GM08714 (cell line): ENCODE data around the gene FBXO31.
"Not testable (repeated sequence)": the region's sequence is repeated elsewhere in the genome, so short reads cannot be mapped to it uniquely, and the experiment has no call there.

Experiments used
- H3K4me3 ChIP-seq: fragments of 200-500 bp; sonication (Bioruptor generic); 2 replicates; pipeline ENCODE4 v1.5.1; 2014; ENCODE audit warnings: mild to moderate bottlenecking, low read length, inconsistent platforms
- ZNF274 ChIP-seq: IDR thresholded peaks from 2 replicates; pipeline ENCODE4 v1.6.1; 2012; ENCODE audit warnings: mild to moderate bottlenecking, low read depth, low read length

FBXO31 gene

DNA sequence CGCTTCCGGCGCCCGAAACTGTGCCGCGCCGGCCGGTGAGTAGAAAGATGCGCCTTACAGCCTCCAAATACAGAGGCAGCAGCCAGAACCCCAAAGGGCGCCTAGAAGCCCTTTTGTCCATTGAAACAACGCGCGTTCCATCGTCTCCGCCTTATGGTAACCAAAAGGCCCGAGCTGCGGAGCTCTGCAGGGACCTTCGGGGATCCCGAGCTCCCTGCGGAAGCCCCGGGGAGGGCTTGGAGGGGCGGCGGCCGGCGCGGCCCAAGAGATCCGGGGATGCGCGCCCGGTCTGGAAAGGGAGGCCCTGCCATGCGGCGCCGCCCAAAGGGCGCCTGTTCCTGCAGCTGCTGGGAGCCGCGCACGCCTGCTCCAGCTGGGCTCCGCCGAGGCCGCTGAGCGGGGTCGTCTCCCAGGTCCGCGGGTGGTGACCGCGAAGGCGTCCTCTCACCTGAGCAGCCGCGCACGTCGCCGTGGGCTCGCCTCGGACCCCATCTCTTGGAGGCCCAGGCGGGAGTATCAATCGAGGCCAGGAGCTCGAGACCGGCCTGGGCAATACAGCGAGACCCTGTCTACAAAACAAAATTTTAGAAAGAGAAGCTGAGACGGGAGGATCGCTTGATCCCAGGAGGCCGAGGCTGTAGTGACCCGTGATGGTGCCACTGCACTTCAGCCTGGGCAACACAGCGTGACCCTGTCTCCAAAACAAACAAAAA is 742 bp upstream of the FBXO31 start:
- no peak for TF ChIP-seq ZNF274
- peak overlapping the region; percentile 60; the same call in 1 of the 2 replicates for H3K4me3 ChIP-seq

DNA sequence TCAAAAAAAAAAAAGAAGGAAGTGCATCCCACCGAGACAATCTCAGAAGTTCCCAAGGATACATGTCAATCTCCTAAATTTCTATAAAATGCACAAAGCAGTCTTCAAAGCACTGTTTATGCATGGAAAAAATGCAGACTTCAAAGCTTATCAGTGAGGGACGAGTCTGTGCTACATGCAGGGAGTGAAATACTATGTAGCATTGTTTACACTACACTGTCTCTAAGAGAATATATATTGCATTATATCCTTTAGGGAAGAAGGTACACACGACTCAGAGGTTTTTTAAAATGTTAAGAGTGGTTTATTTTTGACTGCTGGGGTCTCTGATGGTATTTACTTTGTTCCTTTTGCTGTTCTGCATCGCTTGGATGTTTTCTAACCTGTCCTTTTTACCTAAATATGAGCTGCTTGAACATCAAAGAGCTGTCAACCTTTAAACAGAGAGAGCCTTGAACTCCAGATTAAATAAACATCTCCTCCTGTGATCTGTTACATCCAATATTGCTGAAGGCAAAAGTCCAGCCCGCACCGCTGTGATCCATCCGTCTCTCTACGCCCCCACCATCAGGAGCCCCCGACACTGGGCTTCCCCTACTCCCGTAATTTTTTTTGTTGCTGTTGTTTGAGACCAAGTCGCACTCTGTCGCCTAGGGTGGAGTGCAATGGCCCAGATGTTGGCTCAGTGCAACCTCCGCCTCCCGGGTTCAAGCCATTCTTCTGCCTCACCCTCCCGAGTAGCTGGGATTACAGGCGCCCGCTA is 1.4 kb downstream of the FBXO31 start:
- no peak for TF ChIP-seq ZNF274
- H3K4me3 ChIP-seq: peak overlapping the region; percentile 87

DNA sequence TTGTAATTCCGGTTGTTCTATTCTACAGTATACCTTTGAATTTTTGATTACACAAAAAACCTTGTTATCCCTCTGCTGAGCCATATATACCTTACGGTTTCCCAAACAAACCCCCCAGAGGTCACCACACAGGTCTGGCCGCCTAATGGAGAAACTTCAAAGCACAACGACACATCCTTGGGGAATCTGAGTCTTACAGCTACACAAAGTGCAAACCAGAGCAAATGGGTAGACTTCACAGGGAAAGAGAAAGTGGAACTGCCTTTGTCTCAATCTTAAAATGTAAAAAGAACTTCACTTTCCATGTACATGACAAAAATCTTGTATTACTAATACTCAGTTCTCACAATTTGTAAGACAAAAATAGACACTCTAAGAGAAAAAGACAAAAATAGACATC is 2.7 kb downstream of the FBXO31 start:
- no peak for TF ChIP-seq ZNF274
- H3K4me3 ChIP-seq: peak overlapping the region; percentile 20; the same call in 1 of the 2 replicates

DNA sequence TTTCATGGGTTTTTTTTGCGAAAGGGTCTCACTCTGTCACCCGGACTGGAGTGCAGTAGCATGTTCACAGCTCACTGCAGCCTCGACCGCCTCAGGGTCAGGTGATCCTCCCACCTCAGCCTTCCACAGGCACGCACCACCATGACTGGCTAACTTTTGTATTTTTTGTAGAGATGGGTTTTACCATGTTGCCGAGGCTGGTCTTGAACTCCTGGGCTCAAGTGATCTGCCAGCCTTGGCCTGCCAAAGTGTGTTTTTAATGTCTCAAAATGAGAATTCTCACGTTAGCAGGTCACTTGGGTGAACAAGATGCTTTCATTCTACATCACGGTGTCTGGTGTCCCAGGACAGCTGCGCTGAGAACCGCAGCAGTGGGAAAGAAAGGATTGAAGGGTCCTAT is 3.2 kb downstream of the FBXO31 start:
- no peak for TF ChIP-seq ZNF274
- H3K4me3 ChIP-seq: no peak overlapping the region

DNA sequence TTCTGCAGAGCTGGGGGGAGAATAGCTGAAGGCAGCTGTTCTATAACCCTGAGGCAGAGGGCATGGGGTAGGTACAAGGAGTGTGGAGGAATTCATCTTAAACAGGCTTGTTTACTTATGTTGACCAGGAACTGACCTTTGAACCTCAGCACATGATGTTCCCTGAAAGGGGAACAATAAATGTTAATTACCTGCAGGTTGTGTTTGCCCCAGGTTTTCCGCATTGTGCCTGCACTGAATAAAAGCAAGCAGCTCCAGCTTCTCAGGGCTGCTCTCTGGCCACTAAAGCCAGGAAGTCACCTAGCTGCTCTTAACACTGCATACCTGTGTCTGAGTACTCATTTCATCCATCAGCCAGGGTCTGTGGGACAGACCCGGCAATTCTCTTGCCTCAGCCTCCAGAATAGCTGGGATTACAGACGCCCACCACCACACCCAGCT is 4.2 kb downstream of the FBXO31 start:
- not testable (repeated sequence) for H3K4me3 ChIP-seq

DNA sequence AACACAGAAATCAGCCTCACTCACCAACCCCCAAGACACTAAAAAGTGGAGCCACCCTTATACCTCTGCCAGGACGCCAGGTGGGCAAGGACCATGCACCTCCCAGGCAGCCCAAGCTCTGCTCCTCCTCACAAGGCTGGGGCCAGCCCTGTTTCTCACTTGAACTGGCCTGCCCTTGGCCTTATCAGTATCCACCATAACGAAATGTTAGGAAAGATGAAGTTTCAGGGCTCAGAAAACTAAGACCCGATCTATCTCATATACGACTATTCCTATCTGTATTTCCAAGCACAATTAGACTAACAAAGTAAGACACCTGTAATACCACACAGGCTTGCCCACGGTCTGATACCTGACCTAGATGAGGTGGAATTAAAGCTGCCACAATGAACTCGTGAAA is 6.9 kb downstream of the FBXO31 start:
- no peak for TF ChIP-seq ZNF274
- H3K4me3 ChIP-seq: no peak overlapping the region

DNA sequence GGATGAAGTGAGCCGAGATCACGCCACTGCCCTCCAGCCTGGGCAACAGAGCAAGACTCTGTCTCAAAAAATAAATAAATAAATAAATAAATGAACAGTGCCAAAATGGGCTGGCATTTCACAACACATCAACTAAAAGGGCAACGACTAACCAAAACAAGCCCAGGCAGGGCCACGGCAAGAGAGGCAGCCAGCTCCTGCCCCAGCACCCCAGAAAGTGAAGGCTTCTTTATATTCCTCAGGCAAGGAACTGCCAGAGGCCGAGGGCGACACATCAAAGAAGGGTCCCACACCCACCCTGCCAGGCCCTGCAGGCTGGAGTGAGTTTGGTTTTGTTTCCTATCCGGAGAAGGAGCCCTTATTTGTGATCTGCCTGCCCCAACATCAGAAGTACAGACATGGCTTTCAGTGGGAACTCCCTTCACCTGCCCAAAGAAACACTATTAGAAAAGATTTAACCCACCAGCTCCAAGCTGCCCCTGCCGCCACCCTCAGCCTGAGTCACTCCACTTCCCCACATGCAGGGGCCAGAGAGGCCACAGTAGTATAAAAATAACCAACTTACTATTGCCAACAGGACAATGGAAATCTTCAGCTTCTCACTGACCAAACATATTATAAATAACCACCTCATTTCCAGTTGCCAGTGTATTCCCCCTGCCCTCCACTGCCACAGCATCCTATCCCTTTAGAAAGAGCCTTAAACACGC is 8.0 kb downstream of the FBXO31 start:
- no peak overlapping the region for H3K4me3 ChIP-seq
- no peak for TF ChIP-seq ZNF274

DNA sequence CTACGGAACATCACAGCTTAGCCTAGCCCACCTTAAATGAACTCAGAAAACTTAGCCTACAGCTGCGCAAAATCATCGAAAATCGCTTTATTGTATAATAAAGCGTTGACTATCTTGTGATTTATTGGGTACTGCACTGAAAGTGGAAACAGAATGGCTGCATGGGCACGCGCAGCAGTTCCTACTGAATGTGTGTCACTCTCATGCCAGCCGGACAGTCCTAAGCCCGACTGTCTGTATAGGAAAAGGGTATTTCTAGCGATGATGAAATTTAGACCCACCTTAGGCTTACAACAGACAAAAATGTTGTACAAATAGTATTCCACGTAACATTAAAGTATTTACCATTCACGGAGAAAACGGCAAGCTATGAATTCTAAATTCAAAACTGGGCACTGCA is 9.3 kb downstream of the FBXO31 start:
- no peak overlapping the region for H3K4me3 ChIP-seq
- TF ChIP-seq ZNF274: no peak

DNA sequence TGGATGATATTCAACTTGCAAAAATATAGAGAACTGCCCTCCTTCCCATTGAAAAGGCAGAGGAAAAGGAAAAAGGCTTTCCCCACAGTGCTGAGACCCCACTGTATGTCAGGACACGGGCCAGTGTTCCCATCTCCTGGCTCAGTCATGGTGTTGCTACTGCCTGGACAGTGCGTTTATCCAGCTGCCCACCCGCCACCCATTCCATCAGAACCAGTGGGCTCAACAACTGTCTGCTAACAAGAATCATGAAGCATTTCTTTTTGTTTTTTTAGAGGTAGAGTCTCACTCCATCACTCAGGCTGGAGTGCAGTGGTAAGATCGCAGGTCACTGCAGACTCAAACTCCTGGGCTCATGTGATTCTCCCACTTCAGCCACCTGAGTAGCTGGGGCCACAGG is 11.3 kb downstream of the FBXO31 start:
- TF ChIP-seq ZNF274: no peak
- H3K4me3 ChIP-seq: no peak overlapping the region

DNA sequence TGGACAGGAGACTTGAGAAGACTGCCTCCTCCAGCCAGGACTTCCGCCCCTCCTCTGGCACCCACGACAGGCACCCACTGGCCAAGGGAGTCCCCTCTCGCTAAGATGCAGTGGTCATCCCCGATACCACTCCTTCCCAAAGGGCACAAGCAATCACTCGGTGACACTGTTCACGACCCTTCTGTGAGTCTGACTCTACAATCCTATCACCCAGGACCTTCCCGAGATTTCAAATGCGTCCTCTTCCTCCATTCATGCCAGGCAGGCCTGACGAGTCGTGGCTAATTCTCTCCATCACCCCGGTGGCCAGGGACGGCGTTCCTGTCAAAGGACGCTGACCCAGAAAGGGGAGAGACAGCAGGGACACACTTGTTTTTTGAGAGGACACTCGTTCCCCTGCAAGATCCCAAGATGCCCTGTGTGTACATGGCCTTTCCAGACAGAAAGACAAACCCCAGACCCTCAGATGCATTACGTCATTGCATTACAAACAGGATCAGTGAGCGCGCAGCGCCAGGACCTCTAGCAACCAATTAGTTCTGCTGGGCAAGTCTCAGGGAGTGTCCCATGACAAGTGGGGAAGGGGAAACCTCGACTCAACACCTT is 12.2 kb downstream of the FBXO31 start:
- no peak for TF ChIP-seq ZNF274
- no peak overlapping the region for H3K4me3 ChIP-seq

DNA sequence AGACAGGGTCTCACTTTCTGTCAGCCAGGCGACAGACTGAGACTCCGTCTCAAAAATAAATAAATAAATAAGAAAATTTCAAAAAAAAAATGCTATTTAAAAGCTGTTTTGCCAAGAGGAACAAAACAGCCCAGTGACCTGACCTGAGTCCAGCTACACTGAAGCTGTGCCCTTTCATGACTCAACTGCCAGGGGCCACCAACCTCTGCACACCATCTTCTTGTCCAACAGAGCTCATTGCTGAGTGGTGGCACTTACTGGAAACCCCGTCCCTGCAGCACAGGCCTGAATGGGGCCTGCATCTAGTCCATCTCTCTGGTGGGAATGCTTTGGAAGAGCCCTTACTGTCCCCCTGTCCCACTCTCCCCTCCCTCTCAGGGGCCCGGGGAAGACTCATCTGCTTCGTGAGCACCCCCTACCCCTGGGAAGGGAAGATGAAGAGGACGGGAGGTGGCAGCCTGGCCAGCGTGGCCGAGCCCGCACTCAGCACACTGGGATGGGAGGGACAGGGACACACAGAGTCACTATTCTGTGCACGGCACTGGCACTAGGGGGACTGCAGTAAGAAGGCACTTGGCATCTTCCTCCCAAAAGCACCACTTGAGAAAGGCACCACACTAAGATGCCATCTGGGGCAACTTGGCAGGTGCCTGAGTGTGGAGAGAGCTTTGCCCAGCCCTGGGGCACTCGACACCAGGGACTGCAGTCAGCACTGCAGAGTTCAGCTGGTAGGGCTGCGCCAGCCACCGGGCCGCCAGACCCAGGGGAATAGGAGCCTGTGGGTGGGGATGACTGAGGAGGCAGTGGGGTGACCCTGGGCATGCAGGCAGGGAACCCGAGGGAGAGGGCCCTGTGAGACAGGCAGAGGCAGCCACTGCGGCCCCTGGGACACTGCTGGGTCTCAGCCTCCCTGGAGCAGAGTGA is 13.5 kb downstream of the FBXO31 start:
- no peak overlapping the region for H3K4me3 ChIP-seq
- no peak for TF ChIP-seq ZNF274

DNA sequence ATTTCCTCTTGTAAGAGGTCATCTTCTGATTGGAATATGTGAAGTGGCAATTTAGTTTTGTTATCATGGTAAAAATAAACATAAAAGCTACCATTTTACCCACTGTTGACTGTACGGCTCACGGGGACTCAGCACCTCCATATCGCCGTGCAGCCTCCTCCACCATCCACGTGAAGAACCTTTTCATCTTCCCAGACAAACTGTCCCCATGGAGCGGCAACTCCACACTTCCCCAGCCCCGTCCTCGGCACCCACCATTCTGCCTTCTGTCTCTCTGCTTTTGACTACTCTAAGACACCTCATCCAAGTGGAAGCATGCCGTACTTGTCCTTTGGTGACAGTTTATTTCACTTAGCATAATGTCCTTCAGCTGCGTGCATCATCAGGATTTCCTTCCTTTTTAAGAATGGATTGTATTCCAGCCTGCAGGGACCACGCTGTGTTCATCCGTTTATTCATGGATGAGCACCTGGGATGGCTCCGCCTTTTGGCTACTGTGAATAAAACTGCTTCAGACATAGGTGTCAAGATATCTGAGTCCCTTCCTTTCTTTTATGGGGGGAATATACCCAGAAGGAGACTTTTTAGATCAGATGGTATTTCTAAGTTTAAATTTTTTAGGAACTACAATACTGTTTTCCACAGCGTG is 14.3 kb downstream of the FBXO31 start:
- no peak overlapping the region for H3K4me3 ChIP-seq
- TF ChIP-seq ZNF274: no peak
